ENCODE results near the gene ZWILCH. TPM values are rescaled to one million over a fixed set of nuclear protein-coding genes. Genes with fewer than 3 reads are reported as not detected.

Gene ZWILCH
- total and polyA plus RNA-seq, 4 donors = 3.2 to 9.9 (median 6.1) TPM

- no peaks in the 10 kb centered on the region for H3K27me3 ChIP-seq (ENCODE audit: control insufficient read depth in 3 of 3, insufficient read depth in 3 of 3, low read length in 2 of 3)
- no peak overlapping the region for H3K9ac ChIP-seq (ENCODE audit: insufficient read depth in 1 of 2, low read length in 2 of 2)
- no peak overlapping the region for H3K4me3 ChIP-seq
- no peak for TF ChIP-seq CTCF (IDR thresholded peaks at IDR 0.05; ENCODE audit: control extremely low read depth, extremely low read depth)
- no peak overlapping the region for H3K27ac ChIP-seq (ENCODE audit: low read depth in 1 of 2, low read length in 1 of 2)
- ATAC-seq (ENCODE audit: insufficient read depth, low FRiP score) (no peak), DNase-seq (peak in 2 of 3 donors; percentile 30 to 38)
- H3K36me3 ChIP-seq (ENCODE audit: control insufficient read depth in 4 of 4, insufficient read depth in 4 of 4, low read length in 4 of 4) = no peaks in the 10 kb centered on the region
- peaks cover 0 to 9% (median 0%) of the 10 kb centered on the region in 5 donors for H3K4me1 ChIP-seq (ENCODE audit: control insufficient read depth in 5 of 5, insufficient read depth in 5 of 5, low read length in 5 of 5)
- no peaks in the 10 kb centered on the region for H3K9me3 ChIP-seq (ENCODE audit: control insufficient read depth in 4 of 4, insufficient read depth in 3 of 4, low read length in 3 of 4)
- 70 to 82% methylated on average over 10 of the region's 10 CpGs for WGBS, 2 donors
Observed at GRCh38 chr15:66573719-66574595, 68.8 kb downstream of the ZWILCH start.

GRCh38 chr15:66574596-66574950 lies 69.4 kb downstream of the ZWILCH start:
- Histone ChIP-seq H3K4me3 (no peak overlapping the region), H3K27me3 (ENCODE audit: control insufficient read depth in 3 of 3, insufficient read depth in 3 of 3, low read length in 2 of 3) (no peaks in the 10 kb centered on the region), H3K4me1 (ENCODE audit: control insufficient read depth in 5 of 5, insufficient read depth in 5 of 5, low read length in 5 of 5) (peaks cover 0 to 9% (median 0%) of the 10 kb centered on the region in 5 donors), H3K27ac (ENCODE audit: low read depth in 1 of 2, low read length in 1 of 2) (no peak overlapping the region), H3K9ac (ENCODE audit: insufficient read depth in 1 of 2, low read length in 2 of 2) (no peak overlapping the region), H3K36me3 (ENCODE audit: control insufficient read depth in 4 of 4, insufficient read depth in 4 of 4, low read length in 4 of 4) (no peaks in the 10 kb centered on the region), H3K9me3 (ENCODE audit: control insufficient read depth in 4 of 4, insufficient read depth in 3 of 4, low read length in 3 of 4) (no peaks in the 10 kb centered on the region)
- ATAC-seq (ENCODE audit: insufficient read depth, low FRiP score) = no peak
- 87 to 95% methylated on average over 2 of the region's 2 CpGs for WGBS, 2 donors
- DNase-seq = no peak
- TF ChIP-seq CTCF (IDR thresholded peaks at IDR 0.05; ENCODE audit: control extremely low read depth, extremely low read depth) = no peak

GRCh38 chr15:66578286-66578875 lies 73.3 kb downstream of the ZWILCH start:
- Histone ChIP-seq H3K9me3 (ENCODE audit: control insufficient read depth in 4 of 4, insufficient read depth in 3 of 4, low read length in 3 of 4) (no peaks in the 10 kb centered on the region), H3K27ac (ENCODE audit: low read depth in 1 of 2, low read length in 1 of 2) (peak overlapping the region in 1 of 2 donors; percentile 37), H3K27me3 (ENCODE audit: control insufficient read depth in 3 of 3, insufficient read depth in 3 of 3, low read length in 2 of 3) (no peaks in the 10 kb centered on the region), H3K36me3 (ENCODE audit: control insufficient read depth in 4 of 4, insufficient read depth in 4 of 4, low read length in 4 of 4) (no peaks in the 10 kb centered on the region), H3K4me3 (no peak overlapping the region), H3K4me1 (ENCODE audit: control insufficient read depth in 5 of 5, insufficient read depth in 5 of 5, low read length in 5 of 5) (peaks cover 0 to 14% (median 0%) of the 10 kb centered on the region in 5 donors), H3K9ac (ENCODE audit: insufficient read depth in 1 of 2, low read length in 2 of 2) (no peak overlapping the region)
- no peak for TF ChIP-seq CTCF (IDR thresholded peaks at IDR 0.05; ENCODE audit: control extremely low read depth, extremely low read depth)
- peak in 1 of 3 donors; percentile 19 for DNase-seq
- no peak for ATAC-seq (ENCODE audit: insufficient read depth, low FRiP score)
- WGBS, 2 donors = 49 to 66% methylated on average over 10 of the region's 10 CpGs
